Astrocyte of the spinal cord (primary cell): ENCODE measurements around the gene ITGB1BP2.
A peak's percentile ranks its signal among the peaks of the same experiment; 100 is the strongest.
"Not testable (repeated sequence)": the region's sequence is repeated elsewhere in the genome, so short reads cannot be mapped to it uniquely, and the experiment has no call there.

Experiments
- DNase-seq: peaks from one replicate; pipeline ENCODE4 v3.0.0; 2011; ENCODE audit warnings: low read depth, low spot score
- H3K4me3 ChIP-seq: 2 replicates; pipeline ENCODE4 v1.5.1; 2011; ENCODE audit warnings: low read depth, mild to moderate bottlenecking, low read length, moderate library complexity
- CTCF ChIP-seq: IDR thresholded peaks from 2 replicates; pipeline ENCODE4 v1.5.1; 2012; ENCODE audit warnings: low read depth, mild to moderate bottlenecking, low read length, inconsistent platforms
- in situ Hi-C: cut with HindIII; loops from 2 replicates; pipeline ENCODE4 v1.10.0; 2017; ENCODE audit warnings: low sequenced_read_pairs

The ITGB1BP2 gene

DNA sequence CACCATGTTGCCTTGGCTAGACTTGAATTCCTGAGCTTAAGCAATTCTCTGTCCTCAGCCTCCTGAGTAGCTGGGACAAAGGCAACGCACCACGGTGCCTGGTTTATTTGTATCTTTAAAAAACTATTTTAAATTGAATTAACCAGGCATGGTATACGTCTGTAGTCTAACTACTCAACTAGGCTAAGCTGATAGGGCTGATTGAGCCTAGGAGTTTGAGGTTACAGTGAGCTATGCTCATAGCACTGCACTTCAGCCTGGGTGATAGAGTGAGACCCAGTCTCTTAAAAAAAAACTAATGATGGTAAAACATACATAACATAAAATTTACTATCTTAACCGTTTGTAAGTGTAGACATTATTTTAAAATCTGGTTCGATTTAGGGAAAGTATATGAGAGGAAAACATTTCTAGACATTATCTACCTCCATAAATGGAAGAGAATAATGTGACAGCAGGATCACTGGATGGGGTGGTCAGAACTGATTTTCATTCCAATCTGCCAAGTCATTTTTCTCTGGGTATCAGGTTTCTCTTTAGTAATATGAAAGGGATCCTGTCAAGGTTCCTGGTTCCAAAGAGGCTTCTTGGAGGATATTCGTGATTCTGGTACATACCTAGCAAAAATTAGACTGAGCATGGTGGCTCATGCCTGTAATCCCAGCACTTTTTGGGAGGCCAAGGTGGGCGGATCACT, 8.7 kb upstream of the ITGB1BP2 start:
- in situ Hi-C loops: no loop called here
- no peak overlapping the region for H3K4me3 ChIP-seq
- TF ChIP-seq CTCF: no peak
- peak; percentile 55 for DNase-seq

DNA sequence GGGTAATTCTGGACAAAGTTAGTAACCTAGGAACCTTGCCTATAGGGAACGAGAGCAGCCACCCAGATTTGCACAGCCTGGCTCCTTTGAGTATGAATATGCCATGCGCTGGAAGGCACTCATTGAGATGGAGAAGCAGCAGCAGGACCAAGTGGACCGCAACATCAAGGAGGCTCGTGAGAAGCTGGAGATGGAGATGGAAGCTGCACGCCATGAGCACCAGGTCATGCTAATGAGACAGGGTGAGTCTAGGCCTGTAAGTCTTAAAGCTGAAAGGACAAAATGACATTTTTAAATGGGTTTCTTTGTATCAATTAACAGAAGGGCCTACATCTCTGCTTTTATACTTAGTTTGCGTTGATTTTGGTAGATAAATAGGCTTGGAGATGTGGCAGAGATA, 4.7 kb upstream of the ITGB1BP2 start:
- DNase-seq: no peak
- no peak for TF ChIP-seq CTCF
- in situ Hi-C loops: no loop called here
- H3K4me3 ChIP-seq: no peak overlapping the region

DNA sequence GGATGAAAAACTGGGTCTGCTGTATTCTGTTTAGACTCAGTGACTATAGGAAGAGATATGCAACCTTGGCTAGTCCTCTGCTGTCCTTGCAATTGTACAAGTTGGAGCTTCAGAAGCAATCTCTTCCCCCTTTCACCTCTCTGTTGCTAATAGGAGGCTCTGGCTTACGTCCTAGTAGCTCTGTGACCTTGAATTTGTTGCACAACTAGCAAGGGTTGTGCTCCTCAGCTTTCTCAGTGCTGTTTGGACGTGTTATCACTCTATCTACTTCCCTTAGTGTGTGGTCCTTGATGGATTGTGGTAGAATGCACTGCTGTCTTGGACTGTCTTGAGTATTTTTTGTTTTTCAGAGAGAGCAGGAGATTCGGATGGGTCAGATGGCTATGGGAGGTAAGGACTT, 3.4 kb upstream of the ITGB1BP2 start:
- in situ Hi-C loops: no loop called here
- DNase-seq: no peak
- no peak for TF ChIP-seq CTCF
- H3K4me3 ChIP-seq: no peak overlapping the region

- H3K4me3 ChIP-seq, DNase-seq, in situ Hi-C loops: not testable (repeated sequence)
Observed at GRCh38 chrX:71300064-71300463, 1.5 kb upstream of the ITGB1BP2 start.

GRCh38 chrX:71300495-71300894, 1.1 kb upstream of the ITGB1BP2 start:
- H3K4me3 ChIP-seq, in situ Hi-C loops, DNase-seq: not testable (repeated sequence)

- no peak for DNase-seq
- TF ChIP-seq CTCF: no peak
- in situ Hi-C loops: no loop called here
- H3K4me3 ChIP-seq: no peak overlapping the region
Observed at GRCh38 chrX:71302461-71303213, 1.1 kb downstream of the ITGB1BP2 start.

- no peak overlapping the region for H3K4me3 ChIP-seq
- TF ChIP-seq CTCF: no peak
- DNase-seq: no peak
- in situ Hi-C loops: no loop called here
Observed at GRCh38 chrX:71304561-71304960, 3.0 kb downstream of the ITGB1BP2 start.
